Thyroid gland (tissue), 4 donors: ENCODE data around the gene PCNP.

Experiments
- POLR2A ChIP-seq, 2 donors: fragments of 450-650 bp; IDR thresholded peaks; one replicate each; pipeline ENCODE4 v1.6.1; 2017; ENCODE audit warnings: antibody characterized with exemption in 2 of 2, mild to moderate bottlenecking in 2 of 2, moderate library complexity in 1 of 2
- TF ChIP-seq, protein P1 (sequence below), 6 experiments: fragments of 200-600 bp in 3 of 6; fragments of 450-650 bp in 3 of 6; sonication (generic) in 3 of 6; IDR thresholded peaks; one replicate each; pipeline ENCODE4 v1.5.1; 2016 to 2019; ENCODE audit warnings: antibody characterized with exemption in 6 of 6, mild to moderate bottlenecking in 2 of 6, inconsistent platforms in 1 of 6, moderate library complexity in 1 of 6

DNA sequence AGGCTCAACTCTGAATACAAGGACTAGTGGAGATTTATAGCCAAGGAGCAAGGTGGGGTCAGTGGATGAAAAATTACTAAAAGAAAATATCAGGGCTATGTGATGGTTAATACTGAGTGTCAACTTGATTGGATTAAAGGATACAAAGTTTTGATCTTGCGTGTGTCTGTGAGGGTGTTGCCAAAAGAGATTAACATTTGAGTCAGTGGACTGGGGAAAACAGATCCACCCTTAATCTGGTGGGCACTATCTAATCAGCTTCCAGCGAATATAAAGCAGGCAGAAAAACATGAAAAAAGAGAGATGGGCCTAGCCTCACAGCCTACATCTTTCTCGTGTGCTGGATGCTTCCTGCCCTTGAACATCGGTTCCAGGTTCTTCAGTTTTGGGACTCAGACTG is 46.5 kb upstream of the PCNP start:
- TF ChIP-seq, protein P1, sequence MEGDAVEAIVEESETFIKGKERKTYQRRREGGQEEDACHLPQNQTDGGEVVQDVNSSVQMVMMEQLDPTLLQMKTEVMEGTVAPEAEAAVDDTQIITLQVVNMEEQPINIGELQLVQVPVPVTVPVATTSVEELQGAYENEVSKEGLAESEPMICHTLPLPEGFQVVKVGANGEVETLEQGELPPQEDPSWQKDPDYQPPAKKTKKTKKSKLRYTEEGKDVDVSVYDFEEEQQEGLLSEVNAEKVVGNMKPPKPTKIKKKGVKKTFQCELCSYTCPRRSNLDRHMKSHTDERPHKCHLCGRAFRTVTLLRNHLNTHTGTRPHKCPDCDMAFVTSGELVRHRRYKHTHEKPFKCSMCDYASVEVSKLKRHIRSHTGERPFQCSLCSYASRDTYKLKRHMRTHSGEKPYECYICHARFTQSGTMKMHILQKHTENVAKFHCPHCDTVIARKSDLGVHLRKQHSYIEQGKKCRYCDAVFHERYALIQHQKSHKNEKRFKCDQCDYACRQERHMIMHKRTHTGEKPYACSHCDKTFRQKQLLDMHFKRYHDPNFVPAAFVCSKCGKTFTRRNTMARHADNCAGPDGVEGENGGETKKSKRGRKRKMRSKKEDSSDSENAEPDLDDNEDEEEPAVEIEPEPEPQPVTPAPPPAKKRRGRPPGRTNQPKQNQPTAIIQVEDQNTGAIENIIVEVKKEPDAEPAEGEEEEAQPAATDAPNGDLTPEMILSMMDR (IDR thresholded peaks at IDR 0.05) = no peak
- TF ChIP-seq POLR2A (IDR thresholded peaks at IDR 0.05) = no peak
